AG10803 (cell line): ENCODE data around the gene INPP5A.
"Not testable (repeated sequence)": the region's sequence is repeated elsewhere in the genome, so short reads cannot be mapped to it uniquely, and the experiment has no call there.

Experiments
- DNase-seq: peaks from one replicate; pipeline ENCODE4 v3.0.0; 2010; ENCODE audit warnings: low read depth
- H3K4me3 ChIP-seq: 2 replicates; pipeline ENCODE4 v1.5.1; 2011; ENCODE audit warnings: mild to moderate bottlenecking, low read length, control low read depth
- CTCF ChIP-seq: conservative IDR thresholded peaks from 2 replicates; pipeline ENCODE4 v1.5.1; 2011; ENCODE audit warnings: mild to moderate bottlenecking, low read length, control low read depth, inconsistent platforms

The INPP5A gene

GRCh38 chr10:132790934-132791829 lies 253.6 kb downstream of the INPP5A start:
- H3K4me3 ChIP-seq, result no peak overlapping the region
- TF ChIP-seq CTCF, result no peak
- DNase-seq, result no peak

- not testable (repeated sequence) for DNase-seq, H3K4me3 ChIP-seq
Observed at GRCh38 chr10:132792099-132792498, 254.5 kb downstream of the INPP5A start.

- no peak for TF ChIP-seq CTCF
- DNase-seq, result no peak
- no peak overlapping the region for H3K4me3 ChIP-seq
Observed at GRCh38 chr10:132792796-132793195, 255.2 kb downstream of the INPP5A start.

GRCh38 chr10:132793213-132793612 lies 255.6 kb downstream of the INPP5A start:
- DNase-seq, result no peak
- TF ChIP-seq CTCF, result no peak
- no peak overlapping the region for H3K4me3 ChIP-seq

GRCh38 chr10:132793871-132794849 lies 256.6 kb downstream of the INPP5A start:
- H3K4me3 ChIP-seq, result no peak overlapping the region
- TF ChIP-seq CTCF, result no peak
- DNase-seq, result peak; percentile 4

- H3K4me3 ChIP-seq, result no peak overlapping the region
- no peak for DNase-seq
- TF ChIP-seq CTCF, result no peak
Observed at GRCh38 chr10:132796846-132797245, 259.3 kb downstream of the INPP5A start.

- H3K4me3 ChIP-seq, DNase-seq: not testable (repeated sequence)
Observed at GRCh38 chr10:132797986-132798385, 260.4 kb downstream of the INPP5A start.
